ENCODE results near the gene CCDC159. TPM values are rescaled to one million over a fixed set of nuclear protein-coding genes. Genes with fewer than 3 reads are reported as not detected.
A peak's percentile ranks its signal among the peaks of the same experiment; 100 is the strongest.
"Not testable (repeated sequence)": the region's sequence is repeated elsewhere in the genome, so short reads cannot be mapped to it uniquely, and the experiment has no call there.

Gene CCDC159
- total RNA-seq, 1 donor from 2014 or later, result 66.1 TPM

GRCh38 chr19:11365557-11366117 is 19.3 kb downstream of the CCDC159 start:
- no peak for DNase-seq (ENCODE audit: low spot score)

- no peak for DNase-seq (ENCODE audit: low spot score)
Observed at GRCh38 chr19:11367528-11367927, 21.2 kb downstream of the CCDC159 start.

GRCh38 chr19:11370744-11371143 is 24.4 kb downstream of the CCDC159 start:
- DNase-seq (ENCODE audit: low spot score), result no peak

- DNase-seq (ENCODE audit: low spot score), result no peak
Observed at GRCh38 chr19:11373166-11373884, 27.0 kb downstream of the CCDC159 start.

GRCh38 chr19:11373885-11374432 is 27.6 kb downstream of the CCDC159 start:
- no peak for DNase-seq (ENCODE audit: low spot score)

- DNase-seq (ENCODE audit: low spot score), result peak; percentile 99
Observed at GRCh38 chr19:11374433-11375142, 28.3 kb downstream of the CCDC159 start, which contains the start of gene SWSAP1. Gene SWSAP1 (plus strand): TSS chr19:11374666. CDS start chr19:11374681, 15 bp downstream.

GRCh38 chr19:11375143-11375948 is 29.0 kb downstream of the CCDC159 start:
- DNase-seq (ENCODE audit: low spot score), result peak; percentile 63

GRCh38 chr19:11377237-11377636 is 30.9 kb downstream of the CCDC159 start:
- DNase-seq (ENCODE audit: low spot score), result no peak

- no peak for DNase-seq (ENCODE audit: low spot score)
Observed at GRCh38 chr19:11377756-11378155, 31.4 kb downstream of the CCDC159 start.

GRCh38 chr19:11378319-11379189 is 32.2 kb downstream of the CCDC159 start:
- DNase-seq (ENCODE audit: low spot score), result no peak

GRCh38 chr19:11379269-11379845 is 33.0 kb downstream of the CCDC159 start:
- not testable (repeated sequence) for DNase-seq (ENCODE audit: low spot score)

GRCh38 chr19:11379857-11380350 is 33.6 kb downstream of the CCDC159 start:
- no peak for DNase-seq (ENCODE audit: low spot score)

- peak; percentile 96 for DNase-seq (ENCODE audit: low spot score)
Observed at GRCh38 chr19:11380653-11381537, 34.6 kb downstream of the CCDC159 start.

- DNase-seq (ENCODE audit: low spot score), result no peak
Observed at GRCh38 chr19:11382898-11383705, 36.8 kb downstream of the CCDC159 start.

GRCh38 chr19:11383706-11384048 is 37.4 kb downstream of the CCDC159 start:
- no peak for DNase-seq (ENCODE audit: low spot score)

GRCh38 chr19:11384778-11385129 is 38.4 kb downstream of the CCDC159 start:
- no peak for DNase-seq (ENCODE audit: low spot score)

GRCh38 chr19:11387162-11388034 is 41.1 kb downstream of the CCDC159 start:
- DNase-seq (ENCODE audit: low spot score), result no peak
